ENCODE measurements around the gene GOSR1.
"Not testable (repeated sequence)": the region's sequence is repeated elsewhere in the genome, so short reads cannot be mapped to it uniquely, and the experiment has no call there.

GOSR1 gene

GRCh38 chr17:30574806-30575205, 97.6 kb downstream of the GOSR1 start:
- H3K9me3 ChIP-seq (ENCODE audit: control insufficient read depth, insufficient read depth, low read length); H3K4me3 ChIP-seq (ENCODE audit: low read depth, low read length); H3K4me1 ChIP-seq (ENCODE audit: control insufficient read depth, insufficient read depth, low read length); H3K9ac ChIP-seq (ENCODE audit: low read depth, low read length); H3K27me3 ChIP-seq (ENCODE audit: control insufficient read depth, insufficient read depth, low read length); H3K36me3 ChIP-seq (ENCODE audit: control insufficient read depth, insufficient read depth, low read length): not testable (repeated sequence)

GRCh38 chr17:30575648-30576325, 98.6 kb downstream of the GOSR1 start:
- not testable (repeated sequence) for H3K27me3 ChIP-seq (ENCODE audit: control insufficient read depth, insufficient read depth, low read length); H3K4me3 ChIP-seq (ENCODE audit: low read depth, low read length); H3K9ac ChIP-seq (ENCODE audit: low read depth, low read length)

GRCh38 chr17:30576326-30576861, 99.2 kb downstream of the GOSR1 start:
- no peak overlapping the region for H3K9ac ChIP-seq (ENCODE audit: low read depth, low read length)
- no peaks in the 10 kb centered on the region for H3K27me3 ChIP-seq (ENCODE audit: control insufficient read depth, insufficient read depth, low read length)
- no peaks in the 10 kb centered on the region for H3K4me1 ChIP-seq (ENCODE audit: control insufficient read depth, insufficient read depth, low read length)
- no peaks in the 10 kb centered on the region for H3K36me3 ChIP-seq (ENCODE audit: control insufficient read depth, insufficient read depth, low read length)
- no peaks in the 10 kb centered on the region for H3K9me3 ChIP-seq (ENCODE audit: control insufficient read depth, insufficient read depth, low read length)
- H3K4me3 ChIP-seq (ENCODE audit: low read depth, low read length), result no peak overlapping the region

More at GRCh38 chr17:30575648-30576325, 98.6 kb downstream of the GOSR1 start:
- not testable (repeated sequence) for H3K4me1 ChIP-seq (ENCODE audit: control insufficient read depth, insufficient read depth, low read length); H3K36me3 ChIP-seq (ENCODE audit: control insufficient read depth, insufficient read depth, low read length); H3K9me3 ChIP-seq (ENCODE audit: control insufficient read depth, insufficient read depth, low read length)

All from iPS-15b (cell line).